Measurements from ENCODE around the gene KLHL35.

GRCh38 chr11:75470476-75471080 is 37.6 kb upstream of the KLHL35 start:
- TF ChIP-seq, protein P1, sequence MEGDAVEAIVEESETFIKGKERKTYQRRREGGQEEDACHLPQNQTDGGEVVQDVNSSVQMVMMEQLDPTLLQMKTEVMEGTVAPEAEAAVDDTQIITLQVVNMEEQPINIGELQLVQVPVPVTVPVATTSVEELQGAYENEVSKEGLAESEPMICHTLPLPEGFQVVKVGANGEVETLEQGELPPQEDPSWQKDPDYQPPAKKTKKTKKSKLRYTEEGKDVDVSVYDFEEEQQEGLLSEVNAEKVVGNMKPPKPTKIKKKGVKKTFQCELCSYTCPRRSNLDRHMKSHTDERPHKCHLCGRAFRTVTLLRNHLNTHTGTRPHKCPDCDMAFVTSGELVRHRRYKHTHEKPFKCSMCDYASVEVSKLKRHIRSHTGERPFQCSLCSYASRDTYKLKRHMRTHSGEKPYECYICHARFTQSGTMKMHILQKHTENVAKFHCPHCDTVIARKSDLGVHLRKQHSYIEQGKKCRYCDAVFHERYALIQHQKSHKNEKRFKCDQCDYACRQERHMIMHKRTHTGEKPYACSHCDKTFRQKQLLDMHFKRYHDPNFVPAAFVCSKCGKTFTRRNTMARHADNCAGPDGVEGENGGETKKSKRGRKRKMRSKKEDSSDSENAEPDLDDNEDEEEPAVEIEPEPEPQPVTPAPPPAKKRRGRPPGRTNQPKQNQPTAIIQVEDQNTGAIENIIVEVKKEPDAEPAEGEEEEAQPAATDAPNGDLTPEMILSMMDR (IDR thresholded peaks at IDR 0.05), result no peak
- no peak for TF ChIP-seq POLR2A (IDR thresholded peaks at IDR 0.05)
- no peak for TF ChIP-seq POLR2AphosphoS5 (IDR thresholded peaks at IDR 0.05)
